HEK293 (cell line): ENCODE measurements around the gene TASOR2.

Experiments
- CTCF ChIA-PET: fragments of 350-600 bp; formaldehyde crosslinking; extraction: SDS; loops from one replicate; lab custom pipeline; 2021; ENCODE audit warnings: antibody characterized with exemption; lab: Yijun Ruan, JAX
- POLR2A ChIA-PET: fragments of 300-600 bp; formaldehyde crosslinking; extraction: SDS; loops from one replicate; lab custom pipeline; 2020; ENCODE audit warnings: antibody characterized with exemption, inconsistent platforms; lab: Yijun Ruan, JAX
- H3K27ac ChIP-seq: fragments of 200-500 bp; sonication (Bioruptor generic); 2 replicates; pipeline ENCODE4 v1.5.1; 2014; ENCODE audit warnings: low read depth, low read length, control low read depth, inconsistent platforms; ENCODE audit errors: extremely low read depth
- H3K36me3 ChIP-seq, 2 experiments: fragments of 200-500 bp in 1 of 2; sonication (Bioruptor generic) in 1 of 2; 1 replicate in 1 of 2; 2 replicates in 1 of 2; pipeline ENCODE4 v1.5.1; 2014 to 2017; ENCODE audit warnings: inconsistent platforms in 2 of 2, low read length in 2 of 2; ENCODE audit not compliant: control insufficient read depth in 2 of 2, insufficient read depth in 1 of 2
- H3K4me1 ChIP-seq: fragments of 200-500 bp; sonication (Bioruptor generic); 2 replicates; pipeline ENCODE4 v1.5.1; 2014; ENCODE audit warnings: mild to moderate bottlenecking, low read length, inconsistent platforms; ENCODE audit not compliant: control insufficient read depth, insufficient read depth
- H3K4me3 ChIP-seq: 2 replicates; pipeline ENCODE4 v1.5.1; 2011; ENCODE audit warnings: low read depth, mild to moderate bottlenecking, control low read depth, low read length, moderate library complexity
- H3K9me3 ChIP-seq: fragments of 200-500 bp; sonication (Bioruptor generic); 2 replicates; pipeline ENCODE4 v1.5.1; 2014; ENCODE audit warnings: low read depth, low read length, inconsistent platforms; ENCODE audit not compliant: control insufficient read depth, insufficient read depth
- FEZF1 ChIP-seq: fragments of 450-650 bp; formaldehyde crosslinking; IDR thresholded peaks from 2 replicates; pipeline ENCODE4 v1.5.1; 2016; ENCODE audit warnings: missing biosample characterization, missing genetic modification characterization
- ZBTB20 ChIP-seq: fragments of 450-650 bp; formaldehyde crosslinking; IDR thresholded peaks from 2 replicates; pipeline ENCODE4 v1.5.1; 2016; ENCODE audit warnings: missing biosample characterization, missing genetic modification characterization
- ZNF138 ChIP-seq: fragments of 450-650 bp; formaldehyde crosslinking; IDR thresholded peaks from 2 replicates; pipeline ENCODE4 v1.5.1; 2016; ENCODE audit warnings: missing biosample characterization, missing genetic modification characterization, borderline replicate concordance
- ZNF140 ChIP-seq: fragments of 450-650 bp; formaldehyde crosslinking; IDR thresholded peaks from 2 replicates; pipeline ENCODE4 v1.5.1; 2016; ENCODE audit warnings: missing biosample characterization, missing genetic modification characterization
- ZNF311 ChIP-seq: fragments of 450-650 bp; formaldehyde crosslinking; IDR thresholded peaks from 2 replicates; pipeline ENCODE4 v1.5.1; 2017; ENCODE audit warnings: missing biosample characterization, missing genetic modification characterization, borderline replicate concordance
- ZNF404 ChIP-seq: fragments of 450-650 bp; formaldehyde crosslinking; IDR thresholded peaks from 2 replicates; pipeline ENCODE4 v1.5.1; 2017; ENCODE audit warnings: missing biosample characterization, missing genetic modification characterization
- ZNF768 ChIP-seq: fragments of 450-650 bp; formaldehyde crosslinking; IDR thresholded peaks from 2 replicates; pipeline ENCODE4 v1.5.1; 2018; ENCODE audit warnings: missing biosample characterization, mild to moderate bottlenecking, missing genetic modification characterization
- ZSCAN16 ChIP-seq: fragments of 450-650 bp; formaldehyde crosslinking; IDR thresholded peaks from 2 replicates; pipeline ENCODE4 v1.5.1; 2016; ENCODE audit warnings: missing biosample characterization, missing genetic modification characterization
- TF ChIP-seq, protein P1 (sequence below): fragments of 450-650 bp; formaldehyde crosslinking; IDR thresholded peaks from 2 replicates; pipeline ENCODE4 v1.5.1; 2016; ENCODE audit warnings: missing biosample characterization, missing genetic modification characterization, borderline replicate concordance
- TF ChIP-seq, protein P2 (sequence below): fragments of 450-650 bp; formaldehyde crosslinking; IDR thresholded peaks from 2 replicates; pipeline ENCODE4 v1.5.1; 2016; ENCODE audit warnings: missing biosample characterization, missing genetic modification characterization
- TF ChIP-seq, protein P3 (sequence below): fragments of 450-650 bp; formaldehyde crosslinking; IDR thresholded peaks from 2 replicates; pipeline ENCODE4 v1.5.1; 2016; ENCODE audit warnings: missing biosample characterization, missing genetic modification characterization
- TF ChIP-seq, protein P4 (sequence below): fragments of 450-650 bp; formaldehyde crosslinking; IDR thresholded peaks from 2 replicates; pipeline ENCODE4 v1.5.1; 2016; ENCODE audit warnings: missing biosample characterization, missing genetic modification characterization
- TF ChIP-seq, protein P5 (sequence below): fragments of 450-650 bp; formaldehyde crosslinking; IDR thresholded peaks from 2 replicates; pipeline ENCODE4; 2016; ENCODE audit warnings: missing biosample characterization, missing genetic modification characterization
- TF ChIP-seq, protein P6 (sequence below): fragments of 450-650 bp; formaldehyde crosslinking; IDR thresholded peaks from 2 replicates; pipeline ENCODE4 v1.5.1; 2016; ENCODE audit warnings: missing biosample characterization, missing genetic modification characterization

TASOR2 gene

DNA sequence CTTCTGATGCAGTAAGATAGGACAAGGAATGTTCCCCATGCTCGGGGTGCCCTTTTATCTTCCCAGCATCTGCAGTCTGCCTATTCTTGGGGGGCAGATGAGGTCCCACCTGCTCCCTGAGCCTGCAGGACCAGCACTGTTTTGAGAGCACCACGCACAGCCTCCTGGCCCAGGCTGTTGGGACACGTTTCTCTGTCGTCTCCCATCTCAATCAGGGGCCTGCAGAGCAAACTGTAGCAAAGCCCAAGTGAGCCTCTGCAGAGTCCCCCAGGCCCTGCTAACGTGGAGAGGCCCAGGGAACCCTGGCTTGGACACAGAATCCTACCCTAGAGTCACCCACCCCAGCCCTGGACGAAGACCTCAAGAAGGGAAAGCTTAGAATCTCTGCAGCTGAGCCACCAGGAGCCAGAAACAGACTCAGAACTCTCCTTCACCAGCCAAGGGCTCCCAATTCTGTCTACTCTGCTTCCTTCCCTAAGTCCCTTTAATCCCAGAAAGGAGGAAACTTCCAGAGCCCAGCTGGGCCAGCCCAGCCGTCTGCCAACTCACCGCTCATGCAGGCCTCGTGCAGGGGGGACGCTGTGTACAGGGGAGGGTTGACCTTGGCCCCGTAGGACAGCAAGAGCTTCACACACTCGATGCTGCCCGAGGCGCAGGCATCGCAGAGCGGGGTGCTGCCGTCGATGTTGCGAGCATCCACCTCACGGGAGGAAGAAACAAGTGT is 33.8 kb upstream of the TASOR2 start (continued):
- TF ChIP-seq, protein P1, sequence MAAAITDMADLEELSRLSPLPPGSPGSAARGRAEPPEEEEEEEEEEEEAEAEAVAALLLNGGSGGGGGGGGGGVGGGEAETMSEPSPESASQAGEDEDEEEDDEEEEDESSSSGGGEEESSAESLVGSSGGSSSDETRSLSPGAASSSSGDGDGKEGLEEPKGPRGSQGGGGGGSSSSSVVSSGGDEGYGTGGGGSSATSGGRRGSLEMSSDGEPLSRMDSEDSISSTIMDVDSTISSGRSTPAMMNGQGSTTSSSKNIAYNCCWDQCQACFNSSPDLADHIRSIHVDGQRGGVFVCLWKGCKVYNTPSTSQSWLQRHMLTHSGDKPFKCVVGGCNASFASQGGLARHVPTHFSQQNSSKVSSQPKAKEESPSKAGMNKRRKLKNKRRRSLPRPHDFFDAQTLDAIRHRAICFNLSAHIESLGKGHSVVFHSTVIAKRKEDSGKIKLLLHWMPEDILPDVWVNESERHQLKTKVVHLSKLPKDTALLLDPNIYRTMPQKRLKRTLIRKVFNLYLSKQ (tag by site-specific recombination), result no peak
- TF ChIP-seq ZNF311 (no peak), ZNF768 (tag by site-specific recombination) (no peak), FEZF1 (tag by site-specific recombination) (no peak), ZNF138 (tag by site-specific recombination) (no peak)
- TF ChIP-seq, protein P2, sequence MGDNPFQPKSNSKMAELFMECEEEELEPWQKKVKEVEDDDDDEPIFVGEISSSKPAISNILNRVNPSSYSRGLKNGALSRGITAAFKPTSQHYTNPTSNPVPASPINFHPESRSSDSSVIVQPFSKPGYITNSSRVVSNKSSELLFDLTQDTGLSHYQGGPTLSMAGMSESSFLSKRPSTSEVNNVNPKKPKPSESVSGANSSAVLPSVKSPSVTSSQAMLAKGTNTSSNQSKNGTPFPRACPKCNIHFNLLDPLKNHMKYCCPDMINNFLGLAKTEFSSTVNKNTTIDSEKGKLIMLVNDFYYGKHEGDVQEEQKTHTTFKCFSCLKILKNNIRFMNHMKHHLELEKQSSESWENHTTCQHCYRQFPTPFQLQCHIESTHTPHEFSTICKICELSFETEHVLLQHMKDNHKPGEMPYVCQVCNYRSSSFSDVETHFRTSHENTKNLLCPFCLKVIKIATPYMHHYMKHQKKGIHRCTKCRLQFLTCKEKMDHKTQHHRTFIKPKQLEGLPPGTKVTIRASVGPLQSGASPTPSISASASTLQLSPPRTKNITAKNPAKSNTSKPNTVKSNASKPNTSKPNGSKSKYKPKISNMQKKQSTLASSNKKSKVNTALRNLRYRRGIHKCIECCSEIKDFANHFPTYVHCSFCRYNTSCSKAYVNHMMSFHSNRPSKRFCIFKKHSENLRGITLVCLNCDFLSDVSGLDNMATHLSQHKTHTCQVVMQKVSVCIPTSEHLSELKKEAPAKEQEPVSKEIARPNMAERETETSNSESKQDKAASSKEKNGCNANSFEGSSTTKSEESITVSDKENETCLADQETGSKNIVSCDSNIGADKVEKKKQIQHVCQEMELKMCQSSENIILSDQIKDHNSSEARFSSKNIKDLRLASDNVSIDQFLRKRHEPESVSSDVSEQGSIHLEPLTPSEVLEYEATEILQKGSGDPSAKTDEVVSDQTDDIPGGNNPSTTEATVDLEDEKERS (tag by site-specific recombination), result no peak
- TF ChIP-seq, protein P3, sequence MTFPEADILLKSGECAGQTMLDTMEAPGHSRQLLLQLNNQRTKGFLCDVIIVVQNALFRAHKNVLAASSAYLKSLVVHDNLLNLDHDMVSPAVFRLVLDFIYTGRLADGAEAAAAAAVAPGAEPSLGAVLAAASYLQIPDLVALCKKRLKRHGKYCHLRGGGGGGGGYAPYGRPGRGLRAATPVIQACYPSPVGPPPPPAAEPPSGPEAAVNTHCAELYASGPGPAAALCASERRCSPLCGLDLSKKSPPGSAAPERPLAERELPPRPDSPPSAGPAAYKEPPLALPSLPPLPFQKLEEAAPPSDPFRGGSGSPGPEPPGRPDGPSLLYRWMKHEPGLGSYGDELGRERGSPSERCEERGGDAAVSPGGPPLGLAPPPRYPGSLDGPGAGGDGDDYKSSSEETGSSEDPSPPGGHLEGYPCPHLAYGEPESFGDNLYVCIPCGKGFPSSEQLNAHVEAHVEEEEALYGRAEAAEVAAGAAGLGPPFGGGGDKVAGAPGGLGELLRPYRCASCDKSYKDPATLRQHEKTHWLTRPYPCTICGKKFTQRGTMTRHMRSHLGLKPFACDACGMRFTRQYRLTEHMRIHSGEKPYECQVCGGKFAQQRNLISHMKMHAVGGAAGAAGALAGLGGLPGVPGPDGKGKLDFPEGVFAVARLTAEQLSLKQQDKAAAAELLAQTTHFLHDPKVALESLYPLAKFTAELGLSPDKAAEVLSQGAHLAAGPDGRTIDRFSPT, result no peak
- TF ChIP-seq, protein P4, sequence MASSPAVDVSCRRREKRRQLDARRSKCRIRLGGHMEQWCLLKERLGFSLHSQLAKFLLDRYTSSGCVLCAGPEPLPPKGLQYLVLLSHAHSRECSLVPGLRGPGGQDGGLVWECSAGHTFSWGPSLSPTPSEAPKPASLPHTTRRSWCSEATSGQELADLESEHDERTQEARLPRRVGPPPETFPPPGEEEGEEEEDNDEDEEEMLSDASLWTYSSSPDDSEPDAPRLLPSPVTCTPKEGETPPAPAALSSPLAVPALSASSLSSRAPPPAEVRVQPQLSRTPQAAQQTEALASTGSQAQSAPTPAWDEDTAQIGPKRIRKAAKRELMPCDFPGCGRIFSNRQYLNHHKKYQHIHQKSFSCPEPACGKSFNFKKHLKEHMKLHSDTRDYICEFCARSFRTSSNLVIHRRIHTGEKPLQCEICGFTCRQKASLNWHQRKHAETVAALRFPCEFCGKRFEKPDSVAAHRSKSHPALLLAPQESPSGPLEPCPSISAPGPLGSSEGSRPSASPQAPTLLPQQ (tag by site-specific recombination), result no peak

DNA sequence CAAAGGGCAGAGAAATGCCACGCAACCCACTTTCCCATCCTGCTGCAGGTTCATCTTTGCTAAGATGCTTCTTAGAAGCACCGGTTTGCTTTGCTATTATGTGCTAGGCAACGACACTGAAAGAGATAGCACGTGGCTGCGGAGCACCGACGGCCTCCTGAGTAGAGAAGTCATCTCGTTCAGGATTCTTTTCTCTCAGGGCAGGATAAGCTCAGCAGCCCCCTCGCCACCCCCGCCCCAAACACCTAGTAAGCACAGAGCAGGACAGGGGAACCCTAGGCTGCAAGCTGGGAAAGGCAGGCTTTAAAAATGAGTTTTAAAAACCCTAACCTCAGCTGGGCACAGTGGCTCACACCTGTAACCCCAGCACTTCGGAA is 33.3 kb upstream of the TASOR2 start:
- Histone ChIP-seq H3K4me1 (no peaks in the 10 kb centered on the region), H3K27ac (no peak overlapping the region), H3K36me3 (peaks cover 0 to 6% of the 10 kb centered on the region in 2 experiments; a peak in 2 of 3 replicates), H3K9me3 (no peaks in the 10 kb centered on the region), H3K4me3 (no peak overlapping the region)
- TF ChIP-seq, protein P5, sequence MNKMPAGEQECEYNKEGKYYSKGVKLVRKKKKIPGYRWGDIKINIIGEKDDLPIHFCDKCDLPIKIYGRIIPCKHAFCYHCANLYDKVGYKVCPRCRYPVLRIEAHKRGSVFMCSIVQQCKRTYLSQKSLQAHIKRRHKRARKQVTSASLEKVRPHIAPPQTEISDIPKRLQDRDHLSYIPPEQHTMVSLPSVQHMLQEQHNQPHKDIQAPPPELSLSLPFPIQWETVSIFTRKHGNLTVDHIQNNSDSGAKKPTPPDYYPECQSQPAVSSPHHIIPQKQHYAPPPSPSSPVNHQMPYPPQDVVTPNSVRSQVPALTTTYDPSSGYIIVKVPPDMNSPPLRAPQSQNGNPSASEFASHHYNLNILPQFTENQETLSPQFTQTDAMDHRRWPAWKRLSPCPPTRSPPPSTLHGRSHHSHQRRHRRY (tag by site-specific recombination), result no peak
- no peak for TF ChIP-seq ZSCAN16 (tag by site-specific recombination)
- TF ChIP-seq ZNF140 (tag by site-specific recombination), result no peak
- no peak for TF ChIP-seq ZNF404
- TF ChIP-seq ZBTB20 (tag by site-specific recombination), result no peak
- TF ChIP-seq, protein P6, sequence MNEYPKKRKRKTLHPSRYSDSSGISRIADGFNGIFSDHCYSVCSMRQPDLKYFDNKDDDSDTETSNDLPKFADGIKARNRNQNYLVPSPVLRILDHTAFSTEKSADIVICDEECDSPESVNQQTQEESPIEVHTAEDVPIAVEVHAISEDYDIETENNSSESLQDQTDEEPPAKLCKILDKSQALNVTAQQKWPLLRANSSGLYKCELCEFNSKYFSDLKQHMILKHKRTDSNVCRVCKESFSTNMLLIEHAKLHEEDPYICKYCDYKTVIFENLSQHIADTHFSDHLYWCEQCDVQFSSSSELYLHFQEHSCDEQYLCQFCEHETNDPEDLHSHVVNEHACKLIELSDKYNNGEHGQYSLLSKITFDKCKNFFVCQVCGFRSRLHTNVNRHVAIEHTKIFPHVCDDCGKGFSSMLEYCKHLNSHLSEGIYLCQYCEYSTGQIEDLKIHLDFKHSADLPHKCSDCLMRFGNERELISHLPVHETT (tag by site-specific recombination), result no peak
- ChIA-PET POLR2A (no interaction called here), CTCF (no interaction called here)
